Measurements from ENCODE around the gene CADM1. TPM values are rescaled to one million over a fixed set of nuclear protein-coding genes. Genes with fewer than 3 reads are reported as not detected.

CADM1 gene
- total RNA-seq, 2 experiments from 2014 or later, result 0.47 to 0.63 TPM

DNA sequence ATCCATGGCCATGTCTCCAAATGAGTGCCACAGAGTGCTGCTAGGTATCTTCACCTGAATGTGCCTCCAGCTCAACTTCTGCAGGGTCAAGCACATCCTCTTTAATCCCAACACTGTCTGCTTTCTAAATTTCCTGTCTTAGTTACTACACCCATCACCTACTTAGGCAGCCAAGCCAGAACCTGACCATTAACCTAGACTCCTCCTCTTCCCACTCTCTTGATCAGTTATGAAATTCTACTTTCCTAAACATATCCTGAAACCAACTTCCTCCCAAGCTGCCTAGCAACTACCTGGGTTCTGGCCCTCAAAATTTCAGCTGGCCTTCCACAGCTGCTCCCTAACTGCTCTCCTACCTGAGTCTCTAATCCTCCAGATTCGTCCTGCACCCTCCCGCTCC lies 22.7 kb downstream of the CADM1 start:
- intact Hi-C loops (cut with micrococcal nuclease), result no loop called here
- TF ChIP-seq CTCF (IDR thresholded peaks at IDR 0.05), result no peak
- no peak for ATAC-seq
- Mint-ChIP-seq H3K4me3 (no peak overlapping the region), H3K9me3 (no peaks in the 10 kb centered on the region), H3K27ac (no peak overlapping the region), H3K27me3 (peaks cover 9% of the 10 kb centered on the region), H3K4me1 (ENCODE audit: low read depth) (no peaks in the 10 kb centered on the region), H3K36me3 (ENCODE audit: low read depth) (no peaks in the 10 kb centered on the region)
- DNase-seq, result no peak
- POLR2A ChIA-PET, result no interaction called here
- CTCF ChIA-PET, result no interaction called here

GRCh38 chr11:115480611-115481010 lies 23.6 kb downstream of the CADM1 start:
- H3K4me1 Mint-ChIP-seq (ENCODE audit: low read depth), result no peaks in the 10 kb centered on the region
- ATAC-seq (no peak), DNase-seq (no peak)
- H3K4me3 Mint-ChIP-seq, result no peak overlapping the region
- intact Hi-C loops (cut with micrococcal nuclease), result no loop called here
- TF ChIP-seq CTCF (IDR thresholded peaks at IDR 0.05), result no peak
- H3K27ac Mint-ChIP-seq, result no peak overlapping the region
- POLR2A ChIA-PET, result no interaction called here
- H3K9me3 Mint-ChIP-seq, result no peaks in the 10 kb centered on the region
- H3K36me3 Mint-ChIP-seq (ENCODE audit: low read depth), result no peaks in the 10 kb centered on the region
- CTCF ChIA-PET, result no interaction called here
- H3K27me3 Mint-ChIP-seq, result peaks cover 6% of the 10 kb centered on the region

- Mint-ChIP-seq H3K4me3 (no peak overlapping the region), H3K9me3 (no peaks in the 10 kb centered on the region), H3K4me1 (ENCODE audit: low read depth) (no peaks in the 10 kb centered on the region), H3K36me3 (ENCODE audit: low read depth) (no peaks in the 10 kb centered on the region), H3K27me3 (peaks cover 4% of the 10 kb centered on the region), H3K27ac (no peak overlapping the region)
- TF ChIP-seq CTCF (IDR thresholded peaks at IDR 0.05), result no peak
- ChIA-PET CTCF (no interaction called here), POLR2A (no interaction called here)
- intact Hi-C loops (cut with micrococcal nuclease), result no loop called here
- DNase-seq (no peak), ATAC-seq (no peak)
Measured at GRCh38 chr11:115477410-115477809, 26.8 kb downstream of the CADM1 start.

DNA sequence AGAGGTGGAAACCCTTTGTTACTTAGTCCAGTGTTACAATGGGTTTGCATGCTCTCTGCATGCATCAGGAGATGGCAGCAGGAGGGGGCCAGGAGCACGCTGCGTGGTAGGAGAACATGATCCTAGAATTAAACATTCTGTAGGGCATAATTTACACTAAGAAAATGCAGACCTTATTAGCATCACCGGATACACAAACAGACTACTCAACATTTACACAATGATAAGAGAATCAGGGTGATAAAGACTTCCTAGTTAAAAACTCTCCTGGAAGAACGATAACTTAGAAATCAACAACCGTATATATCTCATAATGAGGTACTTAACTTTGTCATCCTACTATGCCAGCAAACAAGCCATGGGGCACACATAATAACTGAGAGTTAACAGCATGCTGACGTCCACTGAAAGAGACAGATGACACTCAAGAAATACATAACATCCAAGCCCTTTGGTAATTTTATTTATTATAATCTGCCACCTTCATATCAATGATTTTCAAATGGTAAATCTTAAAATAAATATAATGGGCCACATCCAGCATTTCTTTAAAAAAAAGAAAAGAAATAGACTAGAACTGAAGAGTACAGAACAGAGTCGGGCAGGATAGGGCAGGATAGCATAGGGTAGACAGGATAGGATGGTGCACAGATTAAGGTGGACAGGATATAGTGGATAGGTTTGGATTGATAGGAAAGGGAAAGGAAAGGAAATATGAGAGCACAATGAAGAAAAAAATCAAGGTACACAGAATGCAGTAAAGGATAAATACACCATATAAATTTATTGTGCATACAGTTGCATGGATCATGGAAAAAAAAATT lies 27.5 kb downstream of the CADM1 start:
- intact Hi-C loops (cut with micrococcal nuclease), result no loop called here
- H3K9me3 Mint-ChIP-seq, result no peaks in the 10 kb centered on the region
- POLR2A ChIA-PET, result no interaction called here

More for the DNA sequence above, 27.5 kb downstream of the CADM1 start:
- ATAC-seq, result no peak
- CTCF ChIA-PET, result no interaction called here
- Mint-ChIP-seq H3K27ac (no peak overlapping the region), H3K27me3 (peaks cover 4% of the 10 kb centered on the region), H3K36me3 (ENCODE audit: low read depth) (no peaks in the 10 kb centered on the region), H3K4me1 (ENCODE audit: low read depth) (no peaks in the 10 kb centered on the region), H3K4me3 (no peak overlapping the region)
- no peak for TF ChIP-seq CTCF (IDR thresholded peaks at IDR 0.05)
- DNase-seq, result no peak
